GM23248 (cell line): Measurements from ENCODE around the gene RAB33B. TPM values are rescaled to one million over a fixed set of nuclear protein-coding genes. Genes with fewer than 3 reads are reported as not detected.

Experiments used
- DNase-seq: peaks from one replicate; pipeline ENCODE4 v3.0.0-alpha.2; 2015
- H2AFZ ChIP-seq: fragments of 200-600 bp; sonication (generic); 2 replicates; pipeline ENCODE4 v1.6.1; 2016; ENCODE audit warnings: antibody characterized with exemption
- H3F3A ChIP-seq: fragments of 200-600 bp; sonication (generic); 2 replicates; pipeline ENCODE4 v1.6.1; 2016; ENCODE audit warnings: mild to moderate bottlenecking, antibody characterized with exemption, mixed run types; ENCODE audit not compliant: insufficient read depth
- H3K27ac ChIP-seq: fragments of 200-600 bp; sonication (generic); 2 replicates; pipeline ENCODE4 v1.5.1; 2016; ENCODE audit warnings: mild to moderate bottlenecking
- H3K27me3 ChIP-seq: fragments of 200-600 bp; sonication (generic); replicated peaks from 2 replicates; pipeline ENCODE4 v1.6.1; 2016; ENCODE audit warnings: mild to moderate bottlenecking; ENCODE audit not compliant: insufficient read depth
- H3K36me3 ChIP-seq: fragments of 200-600 bp; sonication (generic); 2 replicates; pipeline ENCODE4 v1.6.1; 2016; ENCODE audit warnings: low read depth, mild to moderate bottlenecking
- H3K4me1 ChIP-seq: fragments of 200-600 bp; sonication (generic); 2 replicates; pipeline ENCODE4 v1.6.1; 2016; ENCODE audit warnings: mild to moderate bottlenecking; ENCODE audit not compliant: insufficient read depth
- H3K4me2 ChIP-seq: fragments of 200-600 bp; sonication (generic); one replicate; pipeline ENCODE4 v1.6.1; 2016; ENCODE audit warnings: mild to moderate bottlenecking; ENCODE audit not compliant: unreplicated experiment
- H3K4me3 ChIP-seq: fragments of 200-600 bp; sonication (generic); 2 replicates; pipeline ENCODE4 v1.5.1; 2016; ENCODE audit warnings: mild to moderate bottlenecking
- H3K79me2 ChIP-seq: fragments of 200-600 bp; sonication (generic); 2 replicates; pipeline ENCODE4 v1.6.1; 2016; ENCODE audit warnings: mild to moderate bottlenecking; ENCODE audit not compliant: insufficient read depth
- H3K9ac ChIP-seq: fragments of 200-600 bp; sonication (generic); 2 replicates; pipeline ENCODE4 v1.6.1; 2016; ENCODE audit warnings: mild to moderate bottlenecking
- H3K9me2 ChIP-seq: fragments of 200-600 bp; sonication (generic); 2 replicates; pipeline ENCODE4 v1.6.1; 2016; ENCODE audit warnings: mixed run types, mild to moderate bottlenecking, moderate library complexity; ENCODE audit not compliant: insufficient read depth
- H3K9me3 ChIP-seq: fragments of 200-600 bp; sonication (generic); one replicate; pipeline ENCODE4 v1.6.1; 2017; ENCODE audit warnings: low read depth
- H4K20me1 ChIP-seq: fragments of 200-600 bp; sonication (generic); 2 replicates; pipeline ENCODE4 v1.6.0; 2016; ENCODE audit not compliant: insufficient read depth
- EZH2 ChIP-seq: fragments of 200-600 bp; sonication (generic); IDR thresholded peaks from 2 replicates; pipeline ENCODE4 v1.6.1; 2018; ENCODE audit warnings: antibody characterized with exemption, mild to moderate bottlenecking; ENCODE audit not compliant: insufficient read depth, poor library complexity, severe bottlenecking
- EZH2phosphoT487 ChIP-seq: fragments of 200-600 bp; sonication (generic); IDR thresholded peaks from 2 replicates; pipeline ENCODE4 v1.6.1; 2018; ENCODE audit warnings: antibody characterized with exemption, moderate library complexity, mild to moderate bottlenecking, low read depth; ENCODE audit not compliant: insufficient read depth
- WGBS, 2 experiments: methylation state at CpG; one replicate each; pipeline ENCODE4 v1.1.6; 2015 to 2017; ENCODE audit warnings: low lambda C conversion rate in 2 of 2, low coverage in 1 of 2; ENCODE audit errors: missing lambda C conversion rate in 2 of 2; 5-methylcytosine and 5-hydroxymethylcytosine counted together
- in situ Hi-C: fragments of 300-500 bp; cut with MboI; formaldehyde crosslinking; loops from 2 replicates; pipeline ENCODE4 v1.15.0; 2020
- polyA plus RNA-seq: library from polyadenylated mRNA; unstranded; fragments of >200 nt; fragmentation: Nextera tagmentation; extraction: Ambion mirVana; gene quantifications from 2 replicates; pipeline ENCODE4 v1.2.1, GENCODE V29; 2016
- total RNA-seq: library from RNA; depleted of rRNA; stranded (reverse); fragments of >200 nt; shearing (Covaris generic); gene quantifications from 2 replicates; pipeline ENCODE4 v1.2.3, GENCODE V29; 2014

RAB33B gene
- total and polyA plus RNA-seq, 2 experiments from 2014 or later = 11.6 to 13.2 TPM

- no peak overlapping the region for H3K4me2 ChIP-seq
- H3K27me3 ChIP-seq = no peaks in the 10 kb centered on the region
- in situ Hi-C loops = loop anchor here (10.0 kb wide), 1 partner anchor 152 kb away; no protein-coding TSS in a partner anchor
- no peaks in the 10 kb centered on the region for H3F3A ChIP-seq
- H3K27ac ChIP-seq = no peak overlapping the region
- H3K4me3 ChIP-seq = no peak overlapping the region
- no peaks in the 10 kb centered on the region for H3K4me1 ChIP-seq
- no peak for TF ChIP-seq EZH2phosphoT487
- TF ChIP-seq EZH2 = no peak
- no peaks in the 10 kb centered on the region for H3K9me2 ChIP-seq
- no peaks in the 10 kb centered on the region for H3K9me3 ChIP-seq
- WGBS, 2 experiments = 62 to 66% methylated on average over 4 of the region's 4 CpGs
- no peaks in the 10 kb centered on the region for H3K79me2 ChIP-seq
- H3K9ac ChIP-seq = no peak overlapping the region
- no peak overlapping the region for H2AFZ ChIP-seq
- no peaks in the 10 kb centered on the region for H4K20me1 ChIP-seq
- no peaks in the 10 kb centered on the region for H3K36me3 ChIP-seq
- DNase-seq = no peak
Observed at GRCh38 chr4:139493176-139493575, 39.3 kb downstream of the RAB33B start.

DNA sequence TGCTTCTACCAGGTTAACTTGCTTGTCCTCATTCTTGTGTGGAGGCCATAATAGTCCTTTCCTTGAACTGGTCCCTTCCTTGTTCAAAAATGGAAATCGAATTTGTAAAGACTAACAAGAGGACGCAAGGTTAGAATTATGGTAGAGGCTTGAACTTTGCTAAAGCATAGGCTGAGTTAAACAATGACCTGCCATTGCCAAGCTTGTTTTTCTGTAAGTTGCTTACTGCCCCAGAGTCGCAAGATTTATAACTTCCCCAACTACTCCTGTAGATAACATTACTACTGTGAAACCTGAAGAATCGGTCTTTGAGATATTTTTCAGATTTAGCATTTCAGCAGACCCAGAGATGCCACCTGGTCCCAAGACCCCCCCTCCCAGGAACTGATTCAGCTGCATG, 45.3 kb downstream of the RAB33B start:
- H3K9me2 ChIP-seq = no peaks in the 10 kb centered on the region
- H3K4me3 ChIP-seq = no peak overlapping the region
- 0 out of 2 replicates have a peak, but pooled peaks cover 8% of the 10 kb centered on the region for H3K4me1 ChIP-seq
- no peaks in the 10 kb centered on the region for H3K27me3 ChIP-seq
- H3K4me2 ChIP-seq = no peak overlapping the region
- no peaks in the 10 kb centered on the region for H3K79me2 ChIP-seq
- in situ Hi-C loops = loop anchor here (10.0 kb wide), 1 partner anchor 146 kb away; no protein-coding TSS in a partner anchor
- 80 to 81% methylated on average over 4 of the region's 4 CpGs for WGBS, 2 experiments
- no peak for DNase-seq
- no peaks in the 10 kb centered on the region; the same call in 1 of the 2 replicates for H3K36me3 ChIP-seq
- no peak overlapping the region for H3K9ac ChIP-seq
- no peaks in the 10 kb centered on the region for H3K9me3 ChIP-seq
- TF ChIP-seq EZH2phosphoT487 (no peak), EZH2 (no peak)
- H3K27ac ChIP-seq = no peak overlapping the region
- no peaks in the 10 kb centered on the region for H3F3A ChIP-seq
- no peak overlapping the region for H2AFZ ChIP-seq
- no peaks in the 10 kb centered on the region for H4K20me1 ChIP-seq

DNA sequence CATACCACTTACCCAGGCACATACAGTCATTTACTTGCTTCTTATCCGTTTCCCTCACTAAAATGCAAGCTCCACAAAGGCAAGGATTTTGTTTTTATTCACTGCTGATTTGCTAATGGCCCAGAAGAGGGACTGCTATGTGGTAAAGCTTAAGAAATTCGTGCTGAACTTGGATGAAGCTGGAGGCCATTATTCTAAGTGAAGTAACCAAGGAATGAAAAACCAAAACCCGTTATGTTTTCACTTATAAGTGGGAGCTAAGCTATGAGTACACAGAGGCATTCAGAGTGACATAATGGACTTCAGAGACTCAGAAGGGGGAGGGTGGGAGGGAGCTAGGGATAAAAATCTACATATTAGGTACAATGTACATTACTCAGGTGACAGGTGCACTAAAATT, 47.2 kb downstream of the RAB33B start:
- H2AFZ ChIP-seq = no peak overlapping the region
- TF ChIP-seq EZH2phosphoT487 (no peak), EZH2 (no peak)
- WGBS, 2 experiments = 20 to 28% methylated on average over 3 of the region's 3 CpGs

GRCh38 chr4:139501527-139501926, 47.6 kb downstream of the RAB33B start:
- peak; percentile 26 for DNase-seq
- WGBS, 2 experiments = 43 to 45% methylated on average over 6 of the region's 6 CpGs
- Histone ChIP-seq H3K9me2 (no peaks in the 10 kb centered on the region), H3K4me2 (no peak overlapping the region), H2AFZ (no peak overlapping the region), H3K27ac (no peak overlapping the region), H3K36me3 (peaks cover 2% of the 10 kb centered on the region), H3K9me3 (no peaks in the 10 kb centered on the region), H3K79me2 (no peaks in the 10 kb centered on the region), H3K4me1 (0 out of 2 replicates have a peak, but pooled peaks cover 8% of the 10 kb centered on the region), H3F3A (no peaks in the 10 kb centered on the region), H3K27me3 (no peaks in the 10 kb centered on the region), H3K9ac (no peak overlapping the region), H3K4me3 (no peak overlapping the region), H4K20me1 (no peaks in the 10 kb centered on the region)
- TF ChIP-seq EZH2 = no peak
- no peak for TF ChIP-seq EZH2phosphoT487
- in situ Hi-C loops = no loop called here

More for the DNA sequence above, 47.2 kb downstream of the RAB33B start:
- DNase-seq = peak; percentile 48
- in situ Hi-C loops = no loop called here
- H3K27me3 ChIP-seq = no peaks in the 10 kb centered on the region
- no peak overlapping the region for H3K4me3 ChIP-seq
- 0 out of 2 replicates have a peak, but pooled peaks cover 8% of the 10 kb centered on the region for H3K4me1 ChIP-seq
- H3F3A ChIP-seq = no peaks in the 10 kb centered on the region
- H3K79me2 ChIP-seq = no peaks in the 10 kb centered on the region
- H4K20me1 ChIP-seq = no peaks in the 10 kb centered on the region
- H3K36me3 ChIP-seq = no peaks in the 10 kb centered on the region; the same call in 1 of the 2 replicates
- no peaks in the 10 kb centered on the region for H3K9me2 ChIP-seq
- H3K4me2 ChIP-seq = no peak overlapping the region
- H3K27ac ChIP-seq = no peak overlapping the region
- H3K9ac ChIP-seq = no peak overlapping the region
- H3K9me3 ChIP-seq = no peaks in the 10 kb centered on the region
